K562 (cell line): ENCODE data around the gene TLK2. TPM values are rescaled to one million over a fixed set of nuclear protein-coding genes. Genes with fewer than 3 reads are reported as not detected.

Source experiments
- ATAC-seq: fragments of 200-7000 bp; cut with Tn5 transposase; 3 replicates; pipeline ENCODE4 v1.9.1; 2020; ENCODE audit warnings: moderate library complexity
- BruUV-seq: library from RNA; stranded (reverse); fragments of 400-500 nt; replicated peaks from 2 replicates; lab custom pipeline; 2021; lab: Mats Ljungman, UMichigan
- CTCF ChIA-PET: fragments of 300-600 bp; formaldehyde crosslinking; extraction: SDS; loops from one replicate; lab custom pipeline; 2021; ENCODE audit warnings: low intra/inter-chr PET ratio; lab: Yijun Ruan, JAX
- POLR2A ChIA-PET: fragments of 300-600, 350-650 bp; sonication (Branson Sonifier 250); formaldehyde crosslinking; extraction: SDS; loops from one replicate; lab custom pipeline; 2021; ENCODE audit warnings: antibody characterized with exemption, inconsistent platforms; lab: Yijun Ruan, JAX
- DNase-seq, 4 experiments: peaks; one replicate each; pipeline versions ENCODE4 v3.0.0 to v3.0.0-alpha.2; 2011 to 2018; ENCODE audit warnings: low spot score in 3 of 4, mixed read lengths in 3 of 4; ENCODE audit errors: extremely low read depth in 1 of 4
- FAIRE-seq: peaks from 2 replicates; lab custom pipeline; 2011; peaks lifted over from hg19 to GRCh38; lab: Jason Lieb, UNC
- H2AFZ ChIP-seq: 2 replicates; pipeline ENCODE4 v1.6.0; 2011; ENCODE audit warnings: low read depth, low read length, control low read depth, inconsistent platforms
- H3K27ac ChIP-seq: fragments of 200-600 bp; 3 replicates; pipeline ENCODE4 v1.8.0; 2011; ENCODE audit warnings: low read depth, mild to moderate bottlenecking, control low read depth, inconsistent platforms, low read length, moderate library complexity, mixed read lengths; ENCODE audit errors: extremely low read depth
- H3K27me3 ChIP-seq, 2 experiments: fragments of 300-600 bp in 1 of 2; 2 replicates in 1 of 2; 3 replicates in 1 of 2; pipeline versions ENCODE4 v1.6.0 to v1.8.0; 2011; ENCODE audit warnings: inconsistent platforms in 2 of 2, low read length in 2 of 2, mild to moderate bottlenecking in 1 of 2, mixed read lengths in 1 of 2, moderate library complexity in 1 of 2; ENCODE audit not compliant: control insufficient read depth in 2 of 2, insufficient read depth in 2 of 2
- H3K36me3 ChIP-seq: fragments of 300-600 bp; 3 replicates; pipeline ENCODE4 v1.8.0; 2011; ENCODE audit warnings: mild to moderate bottlenecking, low read length, inconsistent platforms; ENCODE audit not compliant: control insufficient read depth, insufficient read depth
- H3K4me1 ChIP-seq, 2 experiments: fragments of 200-600 bp in 1 of 2; replicated peaks in 1 of 2; 2 replicates in 1 of 2; 3 replicates in 1 of 2; pipeline versions ENCODE4 v1.5.1 to v1.8.0; 2011; ENCODE audit warnings: inconsistent platforms in 2 of 2, low read length in 2 of 2, mild to moderate bottlenecking in 1 of 2, mixed read lengths in 1 of 2, moderate library complexity in 1 of 2; ENCODE audit not compliant: control insufficient read depth in 2 of 2, insufficient read depth in 2 of 2
- H3K4me2 ChIP-seq: 2 replicates; pipeline ENCODE4 v1.6.1; 2011; ENCODE audit warnings: low read length, control low read depth, inconsistent platforms, mixed read lengths; ENCODE audit not compliant: insufficient read depth
- H3K4me3 ChIP-seq: fragments of 200-600 bp; sonication (generic), shearing (Covaris generic); 2 replicates; pipeline ENCODE4 v1.5.1; 2016; ENCODE audit warnings: control low read depth, inconsistent platforms
- H3K79me2 ChIP-seq: fragments of 200-600 bp; 3 replicates; pipeline ENCODE4 v1.8.0; 2011; ENCODE audit warnings: low read length, inconsistent platforms; ENCODE audit not compliant: control insufficient read depth, insufficient read depth
- H3K9ac ChIP-seq, 2 experiments: 2 replicates each; pipeline versions ENCODE4 v1.6.0 to v1.6.1; 2011; ENCODE audit warnings: low read depth in 2 of 2, low read length in 2 of 2, control low read depth in 1 of 2, inconsistent platforms in 1 of 2, mild to moderate bottlenecking in 1 of 2, mixed read lengths in 1 of 2; ENCODE audit not compliant: insufficient read depth in 1 of 2
- H3K9me1 ChIP-seq: one replicate; pipeline ENCODE4 v1.6.0; 2011; ENCODE audit warnings: inconsistent platforms, mild to moderate bottlenecking, low read length, moderate library complexity; ENCODE audit not compliant: control insufficient read depth, insufficient read depth
- H3K9me3 ChIP-seq: replicated peaks from 2 replicates; pipeline ENCODE4 v1.5.1; 2011; ENCODE audit warnings: low read depth, low read length, inconsistent platforms; ENCODE audit not compliant: control insufficient read depth, insufficient read depth
- H4K20me1 ChIP-seq: replicated peaks from 2 replicates; pipeline ENCODE4 v1.6.1; 2011; ENCODE audit warnings: low read length, inconsistent platforms, mixed read lengths; ENCODE audit not compliant: control insufficient read depth, insufficient read depth
- CHCHD3 ChIP-seq: fragments of 250-450 bp; sonication (Bioruptor Pico); IDR thresholded peaks from 2 replicates; pipeline ENCODE4 v2.1.2; 2022; ENCODE audit warnings: mild to moderate bottlenecking
- E4F1 ChIP-seq: fragments of 250-450 bp; sonication (Bioruptor Pico); IDR thresholded peaks from 2 replicates; pipeline ENCODE4 v1.5.0; 2021; ENCODE audit warnings: mild to moderate bottlenecking, borderline replicate concordance
- ERF ChIP-seq: fragments of 450-650 bp; formaldehyde crosslinking; IDR thresholded peaks from 2 replicates; pipeline ENCODE4 v1.4.0; 2020; ENCODE audit warnings: mild to moderate bottlenecking, mixed read lengths
- EWSR1 ChIP-seq: fragments of 450-650 bp; IDR thresholded peaks from 2 replicates; pipeline ENCODE4 v1.6.1; 2018; ENCODE audit warnings: borderline replicate concordance, mild to moderate bottlenecking, low read depth, moderate library complexity; ENCODE audit not compliant: partially characterized antibody
- FOSL1 ChIP-seq: fragments of 200-800 bp; sonication (Bioruptor generic); conservative IDR thresholded peaks from 2 replicates; pipeline ENCODE4 v1.6.1; 2016; ENCODE audit warnings: missing genetic modification characterization, missing compliant biosample characterization
- GTF2A2 ChIP-seq: IDR thresholded peaks from 2 replicates; pipeline ENCODE4 v1.6.1; 2016; ENCODE audit warnings: mild to moderate bottlenecking, missing genetic modification characterization, missing compliant biosample characterization
- HDGF ChIP-seq: fragments of 450-650 bp; IDR thresholded peaks from 2 replicates; pipeline ENCODE4 v1.6.1; 2016
- MAZ ChIP-seq, 2 experiments: fragments of 450-650 bp in 1 of 2; sonication (generic) in 1 of 2; formaldehyde crosslinking; IDR thresholded peaks in 1 of 2; conservative IDR thresholded peaks in 1 of 2; 2 replicates each; pipeline versions ENCODE4 v1.4.0 to v1.5.0; 2020; ENCODE audit warnings: mild to moderate bottlenecking in 1 of 2, missing genetic modification reagents in 1 of 2
- MEF2A ChIP-seq: IDR thresholded peaks from 2 replicates; pipeline ENCODE4 v1.6.1; 2011; ENCODE audit warnings: low read depth, mild to moderate bottlenecking, low read length, moderate library complexity; ENCODE audit not compliant: control insufficient read depth
- PBX2 ChIP-seq, 2 experiments: IDR thresholded peaks in 1 of 2; conservative IDR thresholded peaks in 1 of 2; 2 replicates each; pipeline ENCODE4 v1.6.1; 2016; ENCODE audit warnings: low read depth in 2 of 2, mild to moderate bottlenecking in 1 of 2, missing compliant biosample characterization in 1 of 2, missing genetic modification characterization in 1 of 2, moderate library complexity in 1 of 2
- PHB2 ChIP-seq: fragments of 450-650 bp; IDR thresholded peaks from 2 replicates; pipeline ENCODE4 v1.6.1; 2017; ENCODE audit warnings: low read depth
- SPI1 ChIP-seq: IDR thresholded peaks from 2 replicates; pipeline ENCODE4 v1.6.1; 2011; ENCODE audit warnings: low read depth, low read length, control low read depth, borderline replicate concordance
- TBL1XR1 ChIP-seq, 2 experiments: IDR thresholded peaks; 2 replicates each; pipeline ENCODE4 v1.6.1; 2012; ENCODE audit warnings: improper control_type of control experiment in 2 of 2, low read length in 2 of 2, mild to moderate bottlenecking in 1 of 2
- ZBED1 ChIP-seq: IDR thresholded peaks from 2 replicates; pipeline ENCODE4 v1.6.1; 2014
- ZNF512 ChIP-seq: IDR thresholded peaks from 2 replicates; pipeline ENCODE4 v1.6.1; 2016; ENCODE audit warnings: missing genetic modification characterization, missing compliant biosample characterization
- ZNF717 ChIP-seq: fragments of 250-450 bp; sonication (Bioruptor Pico); IDR thresholded peaks from 2 replicates; pipeline ENCODE4 v1.5.0; 2021
- WGBS: fragments of 100-300 bp; shearing (Covaris generic); methylation state at CpG from one replicate; pipeline ENCODE4 v1.1.6; 2016; ENCODE audit warnings: low coverage, mixed read lengths; ENCODE audit not compliant: insufficient coverage; ENCODE audit errors: missing lambda C conversion rate; 5-methylcytosine and 5-hydroxymethylcytosine counted together
- in situ Hi-C: fragments of 300-500 bp; cut with MboI; formaldehyde crosslinking; loops from 4 replicates; pipeline ENCODE4 v1.15.0; 2018; ENCODE audit warnings: inconsistent platforms, mixed read lengths
- intact Hi-C: fragments of 100-400 bp; cut with micrococcal nuclease; formaldehyde crosslinking; loops from 2 replicates; pipeline ENCODE4 v1.14.2; 2022
- polyA plus RNA-seq, 8 experiments: library from polyadenylated mRNA; depleted of rRNA in 4 of 8; stranded (reverse) in 5 of 8; unstranded in 3 of 8; fragments of >200 nt; fragmentation: Nextera tagmentation in 2 of 8; fragmentation: Illumina TruSeq in 1 of 8; extraction: Ambion mirVana in 2 of 8; extraction: Trizol in 1 of 8; gene quantifications; 2 replicates each; pipeline versions ENCODE4 v1.2.1 to v1.2.3, GENCODE V29; 2011 to 2014; ENCODE audit warnings: inconsistent platforms in 1 of 8, missing spikeins in 1 of 8
- total RNA-seq, 7 experiments: library from RNA; depleted of rRNA in 6 of 7; stranded (reverse); fragments of >200 nt in 6 of 7; fragmentation: Illumina TruSeq in 2 of 7; extraction: Trizol in 2 of 7; gene quantifications; 2 replicates each; pipeline versions ENCODE4 v1.2.1 to v1.2.3, GENCODE V29; 2011 to 2021; ENCODE audit warnings: low replicate concordance in 1 of 7

Gene TLK2
- total and polyA plus RNA-seq, 9 of the 15 experiments (the other 6 are each of a cell fraction or from before 2014, with no cell fraction given), result 10.1 to 51.9 (median 32.4) TPM

GRCh38 chr17:62596662-62597061, 118.0 kb downstream of the TLK2 start:
- CTCF ChIA-PET, result no interaction called here

More at GRCh38 chr17:62596662-62597061, 118.0 kb downstream of the TLK2 start:
- intact Hi-C loops, result no loop called here
- Histone ChIP-seq H3K9me3 (peaks cover 11% of the 10 kb centered on the region), H3K4me1 (no peaks in the 10 kb centered on the region), H3K79me2 (no peaks in the 10 kb centered on the region), H3K4me3 (no peak overlapping the region), H3K9me1 (no peaks in the 10 kb centered on the region), H2AFZ (no peak overlapping the region), H3K9ac (no peak overlapping the region), H3K27ac (no peak overlapping the region), H4K20me1 (no peaks in the 10 kb centered on the region), H3K36me3 (peaks cover 67% of the 10 kb centered on the region), H3K27me3 (no peaks in the 10 kb centered on the region), H3K4me2 (no peak overlapping the region)
- FAIRE-seq (no peak), ATAC-seq (no peak), DNase-seq (no peak)
- POLR2A ChIA-PET, result interaction anchor here (0.6 kb wide), 2 partner anchors 15 to 277 kb away, joined by 3 to 4 read pairs; no protein-coding TSS in a partner anchor
- TF ChIP-seq EWSR1 (no peak), GTF2A2 (no peak), E4F1 (no peak), HDGF (no peak), ZBED1 (no peak), ZNF717 (CRISPR knock-in tag) (no peak), CHCHD3 (CRISPR knock-in tag) (no peak), ERF (CRISPR knock-in tag) (no peak), MAZ (CRISPR knock-in tag; conservative IDR thresholded peaks at IDR 0.05 in 1 of 2, IDR thresholded peaks at IDR 0.05 in 1 of 2) (no peak), PBX2 (CRISPR knock-in tag; IDR thresholded peaks at IDR 0.05; ENCODE audit: low read depth) (no peak), PBX2 (tag; conservative IDR thresholded peaks at IDR 0.05; ENCODE audit: low read depth) (no peak), ZNF512 (tag) (no peak), SPI1 (no peak), PHB2 (no peak), FOSL1 (tag) (no peak), TBL1XR1 (IDR thresholded peaks at IDR 0.05; ENCODE audit: low read length in 2 of 2) (no peak), MEF2A (no peak)
- 100% methylated on average over 2 of the region's 2 CpGs for WGBS
- no TSS peak for BruUV-seq
- in situ Hi-C loops, result no loop called here
